Raji (cell line): ENCODE results near the gene WBP1L.

Experiments used
- POLR2A ChIP-seq: IDR thresholded peaks from 2 replicates; pipeline ENCODE4 v1.6.1; 2011; ENCODE audit warnings: low read depth, low read length, control low read depth; ENCODE audit not compliant: insufficient read depth

Gene WBP1L

DNA sequence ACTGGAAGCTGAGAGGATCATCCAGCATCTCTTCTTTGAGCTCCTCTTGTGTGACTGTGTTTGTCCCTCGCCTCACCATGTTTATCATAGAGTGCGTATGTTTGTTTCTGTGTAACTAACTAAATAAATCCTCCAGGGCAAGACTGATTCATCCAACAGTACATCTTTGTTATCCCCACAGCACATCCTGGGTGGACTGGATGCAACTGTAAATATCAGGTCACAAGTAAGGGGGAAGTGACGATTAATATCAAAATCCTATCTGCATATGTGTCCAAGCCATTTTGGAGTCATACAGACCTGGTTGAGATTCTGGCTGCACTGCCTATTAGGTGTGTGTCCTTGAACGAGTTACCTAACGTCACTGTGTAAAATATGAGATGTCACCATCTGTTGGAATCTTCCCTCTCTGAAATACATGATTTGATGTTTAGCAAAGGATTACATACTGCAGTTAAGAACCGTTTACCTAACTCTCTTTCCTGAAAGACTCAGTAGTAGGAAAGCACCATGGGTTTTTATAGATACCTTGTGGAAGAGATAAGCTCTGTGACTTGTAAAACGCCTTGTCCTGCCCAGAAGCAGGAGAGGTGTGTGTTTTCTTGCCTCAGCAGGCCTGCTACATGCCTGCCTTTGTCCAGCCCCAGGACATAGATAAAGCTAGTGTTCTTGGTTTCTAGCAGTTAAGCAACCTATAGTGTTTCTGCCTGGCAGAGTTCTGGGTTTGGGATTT lies 25.8 kb downstream of the WBP1L start:
- TF ChIP-seq POLR2A, result no peak

DNA sequence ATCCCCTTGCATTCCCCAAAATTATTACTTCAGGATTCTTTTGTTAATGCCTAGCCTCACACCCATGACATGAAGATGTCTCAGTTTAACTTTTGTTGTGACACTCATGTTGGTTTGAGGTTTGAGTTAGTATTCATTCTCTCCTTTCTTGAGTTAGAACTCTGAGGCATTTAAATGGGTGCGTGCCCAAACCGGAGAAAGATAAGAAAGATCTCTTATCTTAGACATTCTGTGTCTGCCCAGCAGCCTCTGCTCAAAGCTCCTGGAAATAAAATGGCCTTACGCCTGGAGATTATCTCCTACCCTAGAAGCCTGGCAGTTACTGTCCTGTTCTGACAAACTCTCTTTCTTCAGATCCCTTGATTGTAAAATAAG lies 26.3 kb downstream of the WBP1L start:
- no peak for TF ChIP-seq POLR2A

DNA sequence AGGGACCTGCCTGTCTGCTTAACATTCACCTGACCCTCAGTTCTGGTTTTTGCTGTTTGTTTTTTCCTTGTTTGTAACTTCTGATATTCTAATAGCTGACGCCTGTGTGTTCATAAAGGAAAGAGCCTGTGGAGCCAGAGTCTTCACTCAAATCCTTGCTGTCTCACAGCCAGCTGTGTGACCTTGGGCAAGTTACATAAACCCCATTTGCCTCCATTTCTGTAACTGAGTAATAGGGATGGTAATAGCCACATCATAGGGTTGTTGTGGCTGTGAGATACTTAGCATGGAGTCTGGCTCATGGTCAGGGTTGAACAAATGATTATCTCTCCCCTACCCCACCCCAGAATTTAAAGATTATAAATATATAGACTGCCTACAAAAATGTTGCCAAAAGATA lies 27.0 kb downstream of the WBP1L start:
- TF ChIP-seq POLR2A, result no peak

DNA sequence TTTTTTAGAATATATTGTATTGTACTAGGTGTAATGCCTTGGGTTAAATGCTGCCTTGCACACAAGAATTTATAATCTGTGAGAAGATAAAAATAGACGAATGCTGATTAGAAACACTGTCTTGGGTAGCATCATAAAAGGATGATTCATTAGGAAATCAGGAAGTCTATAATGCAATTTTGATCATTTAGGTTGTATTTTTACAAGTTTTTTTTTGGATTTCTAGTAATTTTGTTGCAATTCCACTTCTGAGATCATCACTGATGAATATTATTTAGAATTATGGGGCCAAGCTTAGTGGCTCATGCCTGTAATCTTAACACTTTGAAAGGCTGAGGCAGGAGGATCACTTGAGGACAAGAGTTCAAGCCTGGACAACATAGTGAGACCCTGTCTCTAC lies 29.6 kb downstream of the WBP1L start:
- no peak for TF ChIP-seq POLR2A

DNA sequence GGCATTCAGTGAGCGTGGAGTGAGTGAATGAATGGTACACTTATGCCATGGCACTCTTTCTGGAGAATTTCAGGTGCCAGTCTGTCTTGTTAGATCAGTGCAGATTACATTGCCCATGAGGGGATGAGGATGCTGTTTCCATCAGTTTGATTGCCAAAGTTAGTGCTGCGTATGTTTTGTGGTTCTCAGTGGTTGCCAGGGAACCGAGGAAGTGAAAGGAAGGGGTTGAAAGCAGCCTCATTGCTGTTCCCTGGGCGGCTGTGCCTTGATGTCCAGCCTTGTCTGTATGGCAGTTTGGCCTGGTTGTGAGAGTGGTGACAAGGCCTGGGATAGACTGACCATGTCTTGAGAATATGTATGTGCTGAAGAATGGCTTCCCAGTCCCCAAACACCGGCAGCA lies 30.2 kb downstream of the WBP1L start:
- no peak for TF ChIP-seq POLR2A

DNA sequence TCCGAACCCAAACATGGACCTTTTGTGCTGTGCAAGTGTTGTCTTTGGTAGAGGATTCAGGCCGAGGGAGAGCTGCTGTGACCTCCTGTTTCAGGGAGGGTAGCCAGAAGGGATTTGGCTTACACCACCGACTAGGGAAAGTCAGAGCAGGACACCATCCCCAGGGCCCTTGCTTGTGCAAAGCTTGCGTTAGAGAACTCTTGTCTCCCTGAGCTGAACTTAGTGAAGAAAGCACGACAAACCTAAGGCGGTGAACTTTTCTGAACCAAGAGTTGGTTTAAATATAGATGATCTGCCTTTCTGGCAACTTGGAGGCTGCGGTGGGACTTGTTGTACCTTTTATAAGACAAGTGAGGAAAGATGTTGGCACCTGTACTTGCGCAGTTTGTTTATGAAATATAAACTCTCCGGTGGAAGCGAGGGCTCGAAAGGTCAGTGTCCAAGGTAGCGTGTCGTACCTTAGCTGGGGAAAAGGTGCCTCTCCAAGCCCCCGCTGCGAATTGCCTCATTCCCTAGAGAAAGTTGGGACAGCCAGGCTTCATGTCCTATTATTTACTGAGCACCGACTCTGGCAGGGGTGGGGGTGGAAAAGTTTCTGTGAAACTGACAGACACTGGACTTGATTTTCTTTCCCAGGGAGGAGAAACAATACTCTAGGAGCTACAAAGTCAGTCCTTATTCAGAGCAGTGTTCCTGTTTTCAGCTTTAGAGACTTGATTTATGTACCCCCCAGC lies 31.6 kb downstream of the WBP1L start:
- no peak for TF ChIP-seq POLR2A

DNA sequence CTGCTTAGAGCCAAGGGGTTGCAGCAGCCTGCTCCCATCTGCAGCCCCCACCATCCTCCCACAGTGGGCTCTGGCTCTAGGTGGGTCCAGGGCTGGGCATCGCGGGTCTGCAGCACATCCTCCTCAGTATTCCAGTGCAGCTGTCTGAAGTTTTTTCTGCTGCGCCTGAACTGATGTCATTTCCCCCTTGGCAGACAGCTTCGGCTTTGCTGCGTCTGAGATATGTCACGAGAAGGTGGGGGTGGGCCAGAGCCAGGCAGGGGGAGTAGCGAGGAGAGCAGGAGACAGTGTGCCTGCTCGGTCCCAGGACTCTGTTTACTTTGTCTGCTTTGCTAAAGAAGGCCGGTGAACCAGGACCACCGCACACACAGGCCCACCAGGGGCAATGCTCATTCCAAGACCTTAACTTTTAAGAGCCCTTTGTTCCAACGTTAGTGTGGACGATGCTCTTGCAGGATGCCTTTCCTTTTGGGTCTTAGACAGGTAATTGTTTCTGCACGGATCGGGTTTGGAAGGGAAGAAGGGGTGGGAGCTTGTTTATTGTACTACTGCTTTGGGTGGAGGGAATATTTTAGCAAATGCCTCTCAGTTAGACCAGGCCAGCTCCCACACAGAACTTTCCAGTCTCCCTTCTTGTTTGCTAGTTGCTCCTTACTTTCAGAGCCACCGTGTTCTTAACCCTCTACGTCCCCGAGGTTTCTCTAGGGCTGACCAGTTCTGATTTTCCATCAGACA lies 32.4 kb downstream of the WBP1L start:
- no peak for TF ChIP-seq POLR2A

DNA sequence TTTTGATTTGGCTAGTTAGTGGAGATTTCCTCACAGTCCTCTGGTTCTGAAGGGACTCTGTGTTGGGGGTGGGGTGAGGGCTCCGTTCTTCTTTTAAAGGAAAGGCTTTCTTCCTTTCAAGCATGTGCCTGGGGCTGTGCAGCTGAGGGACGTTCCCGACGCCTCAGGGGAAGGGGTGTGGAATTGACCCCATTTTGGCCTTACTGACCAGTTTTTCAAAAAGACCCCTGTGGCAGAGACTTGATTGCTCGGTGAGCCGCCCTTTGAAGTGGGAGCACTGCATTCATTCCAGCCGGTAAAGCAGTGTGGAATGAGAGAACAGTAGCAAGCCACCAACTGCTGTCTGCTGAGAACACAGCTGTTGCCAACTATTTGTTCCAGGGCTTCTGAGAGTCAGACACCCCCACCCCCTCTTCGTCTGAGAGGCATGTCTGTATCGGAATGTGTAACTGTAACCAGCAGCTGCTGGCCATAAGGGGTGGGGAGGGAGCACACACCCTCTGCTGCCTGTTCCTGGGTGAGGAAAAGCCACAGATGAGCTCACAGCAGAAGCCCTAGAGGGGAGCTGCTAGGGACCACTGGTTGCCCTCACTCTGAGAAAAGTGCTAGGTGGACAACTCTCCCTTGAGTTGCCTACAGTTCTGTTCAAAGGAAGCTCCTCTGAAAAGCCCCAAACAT lies 33.2 kb downstream of the WBP1L start:
- TF ChIP-seq POLR2A, result no peak

DNA sequence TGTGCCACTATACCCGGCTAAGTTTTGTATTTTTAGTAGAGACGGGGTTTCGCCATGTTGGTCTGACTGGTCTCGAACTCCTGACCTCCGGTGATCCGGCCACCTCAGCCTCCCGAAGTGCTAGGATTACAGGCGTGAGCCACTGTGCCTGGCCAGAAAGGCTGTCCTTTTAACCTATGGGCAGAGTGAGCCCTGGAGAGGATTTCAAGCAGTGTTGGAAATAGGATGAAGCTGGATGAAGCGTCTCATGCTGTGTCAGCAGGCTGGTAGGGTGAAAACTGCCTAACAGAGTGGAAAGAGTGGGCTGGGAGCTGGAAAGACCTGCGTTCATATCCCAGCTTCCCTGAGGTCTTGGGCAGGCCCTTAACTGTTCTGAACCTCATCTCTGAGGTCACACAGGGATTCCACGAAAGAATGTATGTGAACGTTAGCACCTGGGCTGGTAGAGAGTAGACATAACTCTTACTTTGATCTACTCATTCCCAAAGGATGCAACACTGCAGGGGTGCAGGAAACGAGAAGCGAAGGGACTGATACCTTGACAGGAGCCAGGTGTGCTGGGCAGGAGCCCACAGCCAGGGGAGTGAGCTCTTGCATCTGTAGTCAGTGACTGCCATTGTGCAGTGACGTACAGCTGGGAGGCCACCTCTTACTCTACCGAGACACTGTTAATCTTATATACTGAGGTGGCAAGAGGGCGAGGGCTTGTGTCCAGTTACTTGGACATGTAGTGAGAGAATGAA lies 34.1 kb downstream of the WBP1L start:
- no peak for TF ChIP-seq POLR2A

DNA sequence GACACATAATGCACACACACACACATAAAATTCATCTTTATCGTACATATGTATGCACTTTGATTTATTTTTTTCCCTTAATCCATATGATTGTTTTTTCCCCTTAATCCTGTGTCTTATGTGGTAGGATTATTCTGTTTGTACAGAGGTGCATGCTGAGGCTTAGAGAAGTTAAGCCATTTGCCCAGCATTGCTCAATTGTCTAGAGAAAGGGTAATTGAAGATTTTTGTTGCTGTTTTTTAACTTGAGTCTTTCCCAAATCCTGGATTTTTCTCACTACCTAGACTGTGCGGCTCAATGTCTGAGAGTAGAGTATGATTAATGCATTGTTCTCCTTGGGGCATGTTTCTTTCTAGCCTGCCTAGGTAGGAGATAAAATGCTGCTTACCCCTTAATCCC lies 35.0 kb downstream of the WBP1L start:
- TF ChIP-seq POLR2A, result no peak

DNA sequence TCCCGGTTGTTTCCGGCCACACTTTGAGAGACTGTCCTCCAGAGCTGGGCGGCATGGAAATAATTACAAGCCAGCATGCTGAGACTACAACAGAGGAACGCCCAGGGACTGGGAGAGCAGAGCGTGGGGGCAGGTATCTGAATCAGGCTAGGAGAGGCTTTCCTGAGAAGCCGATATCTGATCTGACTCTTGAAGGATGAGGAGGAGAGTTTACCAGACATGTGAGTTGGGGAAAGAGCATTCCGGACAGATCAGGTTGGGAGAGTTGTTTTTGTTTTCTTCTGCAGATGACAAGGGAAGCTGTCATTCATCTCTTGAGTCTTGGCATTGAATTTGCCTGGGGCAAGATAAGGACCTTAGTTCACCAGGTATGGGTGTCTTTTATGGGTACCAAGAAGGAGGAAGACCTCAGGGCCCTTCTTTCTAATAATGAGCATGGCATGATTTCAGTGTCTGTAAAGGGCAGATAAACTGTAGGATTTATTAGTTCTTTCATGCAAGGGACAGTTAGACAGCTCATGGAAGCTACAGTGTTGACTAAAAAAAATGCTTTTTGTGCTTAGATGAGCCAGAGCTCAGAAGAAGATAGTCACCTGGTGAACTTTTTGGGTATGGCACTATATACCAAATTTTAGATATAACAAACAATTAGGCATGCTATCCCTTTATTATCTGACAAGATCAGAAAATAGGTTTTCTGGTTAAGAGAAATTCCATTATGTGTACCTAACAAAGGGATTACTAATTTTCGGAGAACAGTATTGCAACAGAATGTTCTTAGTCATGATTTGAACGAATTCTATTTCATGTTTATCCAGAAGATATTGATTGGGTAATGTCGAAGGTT lies 36.2 kb downstream of the WBP1L start:
- TF ChIP-seq POLR2A, result no peak

DNA sequence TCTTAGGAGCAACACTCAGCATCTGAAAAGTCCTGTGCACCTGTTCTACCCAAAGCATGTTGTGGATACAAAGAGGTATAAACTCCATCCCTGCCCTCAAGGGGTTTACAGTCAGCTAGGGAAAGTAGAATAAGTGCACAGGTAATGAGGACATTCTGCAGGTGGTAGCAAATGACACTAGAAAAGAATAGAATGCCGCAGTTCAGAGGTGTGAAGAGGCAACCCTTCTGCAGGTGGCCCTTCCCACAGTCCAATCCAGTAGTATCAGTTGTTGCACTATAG lies 36.7 kb downstream of the WBP1L start:
- no peak for TF ChIP-seq POLR2A

DNA sequence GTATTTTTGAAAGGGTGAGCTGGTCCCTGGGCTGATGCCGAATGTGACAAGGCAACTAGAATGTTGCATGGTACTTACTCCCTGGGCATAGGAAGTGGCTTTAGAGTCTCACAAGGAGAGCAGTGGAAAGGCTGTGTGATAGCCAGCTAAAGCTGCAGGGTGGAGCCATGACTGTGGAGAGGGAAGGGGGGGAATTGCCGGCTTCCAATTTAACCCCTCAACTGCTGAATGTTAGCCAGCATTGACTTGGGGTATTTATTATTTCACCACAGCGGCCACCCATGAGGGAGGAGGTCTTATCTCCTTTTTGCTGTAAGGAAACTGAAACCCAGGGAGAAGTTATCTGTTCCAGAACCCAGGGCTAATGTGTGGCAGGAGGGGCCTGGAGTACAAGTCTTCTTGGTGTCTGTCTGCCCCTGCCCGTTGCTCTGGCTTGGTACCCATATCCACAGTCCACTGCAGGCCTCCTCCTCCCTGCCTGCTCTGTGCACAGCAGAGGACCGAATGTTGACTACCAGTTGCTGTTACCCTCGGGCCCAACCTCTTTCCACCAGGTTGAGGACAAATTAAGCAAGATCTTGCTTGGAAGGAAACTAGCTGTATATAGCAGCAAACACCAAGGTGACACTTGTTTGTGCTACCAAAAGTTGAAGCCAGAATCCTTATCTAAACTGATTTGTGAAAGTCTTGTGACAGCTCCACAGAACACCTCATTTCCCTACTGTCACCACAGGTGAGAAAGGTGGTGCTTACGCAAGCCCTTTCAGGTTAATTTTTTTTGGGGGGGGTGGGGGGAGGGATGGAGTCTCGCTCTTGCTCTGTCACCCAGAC lies 37.6 kb downstream of the WBP1L start:
- TF ChIP-seq POLR2A, result no peak
